Lung (tissue), 12 donors: ENCODE results near the gene ODC1. TPM values are rescaled to one million over a fixed set of nuclear protein-coding genes. Genes with fewer than 3 reads are reported as not detected.
A peak's percentile ranks its signal among the peaks of the same experiment; 100 is the strongest.

Source experiments
- ATAC-seq: fragments of 200-7000 bp; cut with Tn5 transposase; one replicate; pipeline ENCODE4 v1.9.1; 2020; ENCODE audit warnings: moderate number of reproducible peaks; ENCODE audit not compliant: insufficient read depth, low FRiP score
- DNase-seq, 3 donors: peaks; one replicate each; pipeline ENCODE4 v3.0.0-alpha.2; 2013 to 2017
- H3K27ac ChIP-seq, 2 donors: one replicate each; pipeline ENCODE4 v1.5.1; 2013; ENCODE audit warnings: mild to moderate bottlenecking in 2 of 2, moderate library complexity in 2 of 2, control low read depth in 1 of 2, inconsistent platforms in 1 of 2, low read depth in 1 of 2, low read length in 1 of 2
- H3K27me3 ChIP-seq, 3 donors: one replicate each; pipeline ENCODE4 v1.5.1; 2013; ENCODE audit warnings: low read length in 2 of 3; ENCODE audit not compliant: control insufficient read depth in 3 of 3, insufficient read depth in 3 of 3
- H3K36me3 ChIP-seq, 4 donors: one replicate each; pipeline ENCODE4 v1.5.1; 2013; ENCODE audit warnings: low read length in 4 of 4, mild to moderate bottlenecking in 1 of 4, moderate library complexity in 1 of 4; ENCODE audit not compliant: control insufficient read depth in 4 of 4, insufficient read depth in 4 of 4
- H3K4me1 ChIP-seq, 5 donors: one replicate each; pipeline ENCODE4 v1.5.1; 2013; ENCODE audit warnings: low read length in 5 of 5, mild to moderate bottlenecking in 2 of 5, moderate library complexity in 1 of 5; ENCODE audit not compliant: control insufficient read depth in 5 of 5, insufficient read depth in 5 of 5
- H3K4me3 ChIP-seq: one replicate; pipeline ENCODE4 v1.5.1; 2013; ENCODE audit warnings: mild to moderate bottlenecking, control low read depth, moderate library complexity
- H3K9ac ChIP-seq, 2 donors: one replicate each; pipeline ENCODE4 v1.5.1; 2013; ENCODE audit warnings: low read length in 2 of 2, control low read depth in 1 of 2; ENCODE audit not compliant: insufficient read depth in 1 of 2
- H3K9me3 ChIP-seq, 4 donors: one replicate each; pipeline ENCODE4 v1.5.1; 2013; ENCODE audit warnings: low read length in 3 of 4, mild to moderate bottlenecking in 1 of 4, moderate library complexity in 1 of 4; ENCODE audit not compliant: control insufficient read depth in 4 of 4, insufficient read depth in 3 of 4
- WGBS, 2 donors: extraction: QIAGEN DNeasy Blood & Tissue Kit; methylation state at CpG; one replicate each; pipeline ENCODE4 v1.1.7; 2013; 5-methylcytosine and 5-hydroxymethylcytosine counted together
- polyA plus RNA-seq, 2 donors: library from polyadenylated mRNA; stranded (reverse); fragments of 200-250 nt; gene quantifications; one replicate each; pipeline ENCODE4 v1.2.1, GENCODE V29; 2013
- total RNA-seq, 2 donors: library from RNA; depleted of rRNA in 1 of 2; stranded (reverse); fragments of >200 nt in 1 of 2; gene quantifications; one replicate each; pipeline ENCODE4 v1.2.1, GENCODE V29; 2014 to 2021
- TF ChIP-seq, protein P1 (sequence below): IDR thresholded peaks from 2 replicates; pipeline ENCODE4 v1.5.1; 2012; ENCODE audit warnings: mild to moderate bottlenecking; ENCODE audit errors: control extremely low read depth, extremely low read depth
- donor health status: control.
- donor health status: control.
- donor health status: Bipolar disorder and iron deficiency.
- donor health status: healthy.
- donor health status: DM: yes; HTN: yes; CAD: no.

ODC1 gene
- total and polyA plus RNA-seq, 4 donors = 32.5 to 115 (median 75.4) TPM

DNA sequence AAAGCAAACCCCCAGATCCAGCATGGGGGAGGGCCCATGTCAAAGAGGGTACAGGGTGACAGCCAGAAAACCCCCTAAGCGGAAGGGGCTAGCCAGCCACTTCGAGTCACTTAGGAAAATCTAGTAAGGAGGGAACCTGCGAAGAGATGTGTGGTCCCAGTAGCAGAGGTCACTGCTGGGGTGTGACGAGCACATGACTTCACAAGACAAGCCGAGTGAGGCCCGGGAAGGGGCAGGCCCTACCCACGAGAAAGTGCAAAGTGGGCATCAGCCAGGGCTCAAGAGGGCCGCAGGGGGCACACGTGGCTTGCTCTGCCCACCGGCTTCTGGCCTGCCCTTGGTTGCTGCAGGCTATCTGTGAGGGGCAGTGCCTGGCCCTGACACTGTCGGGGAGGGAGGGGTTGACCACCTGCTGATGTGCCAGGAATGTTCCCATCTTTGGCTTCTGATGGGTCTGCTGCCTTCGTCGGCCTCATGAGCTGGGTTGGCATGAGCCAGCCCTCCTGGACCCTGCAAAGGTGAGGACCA is 11.5 kb downstream of the ODC1 start:
- 84 to 92% methylated on average over 13 of the region's 13 CpGs for WGBS, 2 donors
- Histone ChIP-seq H3K4me3 (no peak overlapping the region), H3K9me3 (no peaks in the 10 kb centered on the region), H3K9ac (no peak overlapping the region), H3K36me3 (peaks cover 8 to 21% (median 10%) of the 10 kb centered on the region in 4 donors), H3K4me1 (peaks cover 0 to 8% (median 3%) of the 10 kb centered on the region in 5 donors), H3K27ac (no peak overlapping the region), H3K27me3 (peaks cover 0 to 6% (median 4%) of the 10 kb centered on the region in 3 donors)
- no peak for DNase-seq
- no peak for ATAC-seq
- TF ChIP-seq, protein P1, sequence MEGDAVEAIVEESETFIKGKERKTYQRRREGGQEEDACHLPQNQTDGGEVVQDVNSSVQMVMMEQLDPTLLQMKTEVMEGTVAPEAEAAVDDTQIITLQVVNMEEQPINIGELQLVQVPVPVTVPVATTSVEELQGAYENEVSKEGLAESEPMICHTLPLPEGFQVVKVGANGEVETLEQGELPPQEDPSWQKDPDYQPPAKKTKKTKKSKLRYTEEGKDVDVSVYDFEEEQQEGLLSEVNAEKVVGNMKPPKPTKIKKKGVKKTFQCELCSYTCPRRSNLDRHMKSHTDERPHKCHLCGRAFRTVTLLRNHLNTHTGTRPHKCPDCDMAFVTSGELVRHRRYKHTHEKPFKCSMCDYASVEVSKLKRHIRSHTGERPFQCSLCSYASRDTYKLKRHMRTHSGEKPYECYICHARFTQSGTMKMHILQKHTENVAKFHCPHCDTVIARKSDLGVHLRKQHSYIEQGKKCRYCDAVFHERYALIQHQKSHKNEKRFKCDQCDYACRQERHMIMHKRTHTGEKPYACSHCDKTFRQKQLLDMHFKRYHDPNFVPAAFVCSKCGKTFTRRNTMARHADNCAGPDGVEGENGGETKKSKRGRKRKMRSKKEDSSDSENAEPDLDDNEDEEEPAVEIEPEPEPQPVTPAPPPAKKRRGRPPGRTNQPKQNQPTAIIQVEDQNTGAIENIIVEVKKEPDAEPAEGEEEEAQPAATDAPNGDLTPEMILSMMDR = no peak

DNA sequence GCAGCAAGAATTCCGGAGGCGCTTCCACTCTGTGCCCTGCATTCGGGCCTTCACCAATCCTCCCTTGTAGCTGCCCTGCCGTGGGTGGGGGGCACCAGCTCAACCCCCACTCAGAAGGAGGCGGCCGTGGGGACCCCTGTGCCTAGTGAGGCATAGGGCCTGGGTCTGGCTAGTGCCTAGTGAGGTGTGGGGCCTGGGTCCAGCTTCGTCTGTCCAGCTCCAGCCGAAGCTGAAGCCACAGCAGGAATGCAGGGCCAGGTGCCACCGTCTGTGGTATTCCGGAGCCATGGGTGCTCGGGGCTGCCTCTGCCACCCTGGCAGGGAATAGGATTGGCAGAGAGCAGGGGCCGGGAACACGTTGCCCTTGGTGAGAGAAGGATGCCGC is 12.3 kb downstream of the ODC1 start:
- TF ChIP-seq, protein P1 = no peak
- WGBS, 2 donors = 85 to 91% methylated on average over 14 of the region's 14 CpGs
- no peak overlapping the region for H3K9ac ChIP-seq

GRCh38 chr2:10434886-10435819 is 13.0 kb downstream of the ODC1 start:
- H3K9ac ChIP-seq = no peak overlapping the region
- H3K36me3 ChIP-seq = peaks cover 3 to 12% (median 3%) of the 10 kb centered on the region in 4 donors
- no peak overlapping the region for H3K4me3 ChIP-seq
- ATAC-seq (peak; percentile 75), DNase-seq (peak; percentile 86 to 89 (median 88))
- H3K27me3 ChIP-seq = peaks cover 0 to 11% (median 4%) of the 10 kb centered on the region in 3 donors
- no peaks in the 10 kb centered on the region for H3K9me3 ChIP-seq
- TF ChIP-seq, protein P1 = peak; percentile 97
- peaks cover 0 to 8% (median 3%) of the 10 kb centered on the region in 5 donors for H3K4me1 ChIP-seq
- no peak overlapping the region for H3K27ac ChIP-seq
- WGBS, 2 donors = 39 to 41% methylated on average over 28 of the region's 28 CpGs

More for the DNA sequence above, 12.3 kb downstream of the ODC1 start:
- Histone ChIP-seq H3K27ac (no peak overlapping the region), H3K4me3 (no peak overlapping the region), H3K36me3 (peaks cover 3 to 15% (median 7%) of the 10 kb centered on the region in 4 donors), H3K27me3 (peaks cover 0 to 11% (median 4%) of the 10 kb centered on the region in 3 donors), H3K4me1 (peaks cover 0 to 8% (median 3%) of the 10 kb centered on the region in 5 donors), H3K9me3 (no peaks in the 10 kb centered on the region)
- ATAC-seq (no peak), DNase-seq (no peak)
